Thyroid gland (tissue), 4 donors: ENCODE measurements around the gene KLF6. TPM values are rescaled to one million over a fixed set of nuclear protein-coding genes. Genes with fewer than 3 reads are reported as not detected.

Experiments
- DNase-seq, 2 donors: peaks; one replicate each; pipeline ENCODE4 v3.0.0-alpha.2; 2019
- H3K27ac ChIP-seq, 3 donors: fragments of 200-600 bp; sonication (generic); 1 replicate in 2 of 3; 2 replicates in 1 of 3; pipeline ENCODE4 v1.5.1; 2016 to 2019; ENCODE audit warnings: mild to moderate bottlenecking in 1 of 3, moderate library complexity in 1 of 3
- H3K27me3 ChIP-seq: fragments of 200-600 bp; sonication (generic); one replicate; pipeline ENCODE4 v1.5.1; 2019
- H3K36me3 ChIP-seq, 2 donors: fragments of 200-600 bp; sonication (generic); one replicate each; pipeline ENCODE4 v1.5.1; 2016 to 2019
- H3K4me1 ChIP-seq, 2 donors: fragments of 200-600 bp; sonication (generic); one replicate each; pipeline ENCODE4 v1.5.1; 2017 to 2019
- H3K4me3 ChIP-seq, 3 donors: fragments of 200-600 bp; sonication (generic); replicated peaks in 1 of 3; 1 replicate in 2 of 3; 2 replicates in 1 of 3; pipeline ENCODE4 v1.5.1; 2016; ENCODE audit warnings: mild to moderate bottlenecking in 1 of 3
- H3K9me3 ChIP-seq: fragments of 200-600 bp; sonication (generic); one replicate; pipeline ENCODE4 v1.5.1; 2017
- POLR2A ChIP-seq, 2 donors: fragments of 450-650 bp; IDR thresholded peaks; one replicate each; pipeline ENCODE4 v1.6.1; 2017; ENCODE audit warnings: antibody characterized with exemption in 2 of 2, mild to moderate bottlenecking in 2 of 2, moderate library complexity in 1 of 2
- WGBS, 2 donors: methylation state at CpG; one replicate each; pipeline ENCODE4 v1.1.5; 2017; 5-methylcytosine and 5-hydroxymethylcytosine counted together
- intact Hi-C: fragments of 100-400 bp; cut with DNase I; formaldehyde crosslinking; loops from one replicate; pipeline ENCODE4 v1.15.1; 2023
- total RNA-seq, 4 donors: library from RNA; depleted of rRNA; stranded (reverse); fragments of >200 nt; gene quantifications; one replicate each; pipeline ENCODE4 v1.2.3, GENCODE V29; 2016
- TF ChIP-seq, protein P1 (sequence below), 6 experiments: fragments of 200-600 bp in 3 of 6; fragments of 450-650 bp in 3 of 6; sonication (generic) in 3 of 6; IDR thresholded peaks; one replicate each; pipeline ENCODE4 v1.5.1; 2016 to 2019; ENCODE audit warnings: antibody characterized with exemption in 6 of 6, mild to moderate bottlenecking in 2 of 6, inconsistent platforms in 1 of 6, moderate library complexity in 1 of 6

KLF6 gene
- total RNA-seq, 4 donors from 2014 or later: 50.4 to 166 (median 103) TPM

DNA sequence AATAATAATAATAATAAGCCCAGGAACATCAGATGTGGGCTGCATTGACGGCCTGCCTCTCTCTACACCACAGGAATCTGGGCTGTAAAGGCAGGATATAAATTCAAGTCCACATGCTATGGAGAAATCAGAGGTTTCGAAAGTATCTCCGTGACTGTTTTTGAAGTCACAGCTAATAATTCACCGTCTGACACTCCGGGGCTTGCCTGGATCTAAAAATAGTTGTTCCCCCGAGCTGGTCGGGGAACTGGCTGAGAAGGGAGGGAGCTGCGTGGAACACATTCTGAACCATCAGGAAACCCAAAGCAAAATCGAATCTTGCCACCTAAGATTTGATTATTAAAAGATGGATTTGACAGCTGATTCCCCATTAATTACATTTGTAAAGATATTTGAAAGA is 35.4 kb downstream of the KLF6 start:
- peaks cover 8 to 10% of the 10 kb centered on the region in 2 donors for H3K4me1 ChIP-seq
- H3K27ac ChIP-seq: peak overlapping the region in 1 of 3 donors; percentile 55
- intact Hi-C loops: no loop called here
- WGBS, 2 donors: 53 to 58% methylated on average over 9 of the region's 9 CpGs
- no peak overlapping the region for H3K4me3 ChIP-seq
- H3K36me3 ChIP-seq: no peaks in the 10 kb centered on the region
- H3K9me3 ChIP-seq: no peaks in the 10 kb centered on the region
- TF ChIP-seq POLR2A (IDR thresholded peaks at IDR 0.05): no peak
- TF ChIP-seq, protein P1, sequence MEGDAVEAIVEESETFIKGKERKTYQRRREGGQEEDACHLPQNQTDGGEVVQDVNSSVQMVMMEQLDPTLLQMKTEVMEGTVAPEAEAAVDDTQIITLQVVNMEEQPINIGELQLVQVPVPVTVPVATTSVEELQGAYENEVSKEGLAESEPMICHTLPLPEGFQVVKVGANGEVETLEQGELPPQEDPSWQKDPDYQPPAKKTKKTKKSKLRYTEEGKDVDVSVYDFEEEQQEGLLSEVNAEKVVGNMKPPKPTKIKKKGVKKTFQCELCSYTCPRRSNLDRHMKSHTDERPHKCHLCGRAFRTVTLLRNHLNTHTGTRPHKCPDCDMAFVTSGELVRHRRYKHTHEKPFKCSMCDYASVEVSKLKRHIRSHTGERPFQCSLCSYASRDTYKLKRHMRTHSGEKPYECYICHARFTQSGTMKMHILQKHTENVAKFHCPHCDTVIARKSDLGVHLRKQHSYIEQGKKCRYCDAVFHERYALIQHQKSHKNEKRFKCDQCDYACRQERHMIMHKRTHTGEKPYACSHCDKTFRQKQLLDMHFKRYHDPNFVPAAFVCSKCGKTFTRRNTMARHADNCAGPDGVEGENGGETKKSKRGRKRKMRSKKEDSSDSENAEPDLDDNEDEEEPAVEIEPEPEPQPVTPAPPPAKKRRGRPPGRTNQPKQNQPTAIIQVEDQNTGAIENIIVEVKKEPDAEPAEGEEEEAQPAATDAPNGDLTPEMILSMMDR (IDR thresholded peaks at IDR 0.05): no peak
- H3K27me3 ChIP-seq: no peaks in the 10 kb centered on the region
- no peak for DNase-seq

DNA sequence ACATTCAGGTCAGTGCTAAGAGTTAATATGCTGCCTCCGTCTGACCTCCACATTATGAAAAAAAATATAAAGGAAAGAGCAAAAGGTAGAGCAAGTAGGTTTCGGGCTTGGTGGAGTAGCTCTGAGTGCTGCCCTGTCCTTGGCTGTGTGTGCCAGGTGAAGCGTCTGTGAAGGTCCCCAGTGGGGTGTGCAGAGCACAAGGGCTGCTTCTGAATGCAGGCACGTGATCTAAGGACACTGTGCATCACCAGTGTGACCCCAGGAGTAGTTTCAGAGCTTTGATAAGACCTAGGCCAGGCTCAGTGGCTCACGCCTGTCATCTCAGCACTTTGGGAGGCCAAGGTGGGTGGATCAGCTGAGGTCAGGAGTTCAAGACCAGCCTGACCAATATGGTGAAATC is 36.0 kb downstream of the KLF6 start:
- Histone ChIP-seq H3K9me3 (no peaks in the 10 kb centered on the region), H3K4me3 (no peak overlapping the region), H3K4me1 (peaks cover 8 to 10% of the 10 kb centered on the region in 2 donors), H3K27ac (peak overlapping the region in 1 of 3 donors; percentile 55), H3K36me3 (no peaks in the 10 kb centered on the region), H3K27me3 (no peaks in the 10 kb centered on the region)
- intact Hi-C loops: no loop called here
- TF ChIP-seq, protein P1 (IDR thresholded peaks at IDR 0.05): no peak
- TF ChIP-seq POLR2A (IDR thresholded peaks at IDR 0.05): no peak
- no peak for DNase-seq
- WGBS, 2 donors: 65 to 74% methylated on average over 5 of the region's 5 CpGs

DNA sequence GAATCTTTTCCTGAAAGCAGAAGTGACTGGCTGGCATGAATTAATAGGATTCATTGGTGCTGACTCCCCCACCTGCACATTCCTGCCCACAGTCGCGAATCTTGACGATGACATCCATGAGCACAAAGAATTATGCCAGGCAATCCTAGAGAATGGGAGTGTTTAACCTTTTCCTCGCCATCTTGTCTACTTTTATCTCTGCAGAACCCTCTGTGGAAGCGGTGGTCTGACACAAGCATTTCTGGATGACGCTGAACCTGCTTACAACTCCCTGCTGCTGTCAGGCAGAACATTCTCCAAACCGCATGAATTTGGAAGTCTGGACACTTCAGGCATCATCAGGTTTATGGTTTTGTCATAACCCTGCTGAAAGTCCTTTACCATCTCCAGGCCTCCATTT is 36.5 kb downstream of the KLF6 start:
- intact Hi-C loops: no loop called here
- H3K4me1 ChIP-seq: peaks cover 8 to 10% of the 10 kb centered on the region in 2 donors
- no peaks in the 10 kb centered on the region for H3K36me3 ChIP-seq
- H3K4me3 ChIP-seq: no peak overlapping the region
- no peaks in the 10 kb centered on the region for H3K9me3 ChIP-seq
- H3K27me3 ChIP-seq: no peaks in the 10 kb centered on the region
- WGBS, 2 donors: 60 to 80% methylated on average over 7 of the region's 7 CpGs
- peak overlapping the region in 1 of 3 donors; percentile 55 for H3K27ac ChIP-seq
- DNase-seq: no peak
- TF ChIP-seq, protein P1 (IDR thresholded peaks at IDR 0.05): no peak
- no peak for TF ChIP-seq POLR2A (IDR thresholded peaks at IDR 0.05)

DNA sequence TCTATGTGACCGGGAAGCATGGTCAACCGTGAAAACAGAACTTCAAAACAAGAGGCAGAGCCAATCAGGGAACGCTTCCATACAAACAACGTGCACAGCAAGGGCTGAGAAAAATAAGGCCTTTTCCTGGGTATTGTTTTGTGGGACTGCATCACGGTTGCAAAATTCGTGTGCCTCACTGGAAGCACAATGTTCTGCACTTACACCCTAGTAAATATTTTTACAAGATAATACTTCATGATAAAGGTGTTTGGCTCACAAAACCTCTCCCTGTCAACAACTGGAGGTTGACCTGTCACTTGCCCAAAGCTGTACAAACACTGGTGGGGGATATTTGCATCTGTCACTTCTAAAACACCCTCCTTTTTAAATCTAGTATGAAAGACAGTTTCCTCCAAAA is 37.0 kb downstream of the KLF6 start:
- H3K4me3 ChIP-seq: no peak overlapping the region
- intact Hi-C loops: no loop called here
- DNase-seq: no peak
- H3K4me1 ChIP-seq: peaks cover 8 to 10% of the 10 kb centered on the region in 2 donors
- no peaks in the 10 kb centered on the region for H3K9me3 ChIP-seq
- no peaks in the 10 kb centered on the region for H3K27me3 ChIP-seq
- peak overlapping the region in 2 of 3 donors; percentile 64 to 67 for H3K27ac ChIP-seq
- TF ChIP-seq POLR2A (IDR thresholded peaks at IDR 0.05): no peak
- TF ChIP-seq, protein P1 (IDR thresholded peaks at IDR 0.05): no peak
- no peaks in the 10 kb centered on the region for H3K36me3 ChIP-seq
- WGBS, 2 donors: 37 to 56% methylated on average over 6 of the region's 6 CpGs

DNA sequence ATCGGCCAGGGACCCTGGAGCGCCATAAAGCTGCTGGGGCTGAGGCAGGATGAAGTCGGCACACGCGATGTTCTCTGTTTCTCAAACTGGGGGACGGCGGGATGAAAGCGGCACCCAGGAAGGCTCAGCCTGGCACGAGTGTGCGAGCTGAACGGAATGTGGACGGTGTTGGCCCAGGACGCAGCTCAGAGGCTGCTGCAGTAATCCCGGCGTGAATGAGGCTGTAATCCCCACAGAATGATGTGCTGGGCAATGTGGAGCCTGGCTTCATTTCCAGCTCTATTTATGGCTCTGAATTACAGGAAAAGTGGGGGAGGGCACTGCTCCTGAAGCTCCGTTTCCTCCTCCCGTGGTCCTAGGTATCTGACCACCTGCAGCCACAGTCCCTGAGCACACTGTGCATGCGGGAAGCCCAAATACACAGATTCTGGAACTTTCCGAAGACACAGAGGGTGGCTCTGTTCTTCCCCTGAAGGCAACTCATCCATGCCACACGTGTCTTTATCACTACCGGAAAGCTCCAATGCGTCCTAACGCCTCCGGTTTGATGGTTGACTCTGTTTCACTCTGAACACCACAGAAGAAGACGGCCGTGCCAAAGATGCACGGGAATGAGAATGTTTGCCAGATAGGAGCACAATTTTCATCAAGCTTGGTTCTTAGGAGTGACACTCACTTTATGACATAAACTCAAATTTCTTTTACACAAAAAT is 37.6 kb downstream of the KLF6 start:
- Histone ChIP-seq H3K4me1 (peaks cover 8 to 10% of the 10 kb centered on the region in 2 donors), H3K27ac (peak overlapping the region; percentile 18 to 67 (median 64)), H3K9me3 (no peaks in the 10 kb centered on the region), H3K36me3 (no peaks in the 10 kb centered on the region), H3K4me3 (no peak overlapping the region), H3K27me3 (no peaks in the 10 kb centered on the region)
- no peak for TF ChIP-seq POLR2A (IDR thresholded peaks at IDR 0.05)
- TF ChIP-seq, protein P1 (IDR thresholded peaks at IDR 0.05): no peak
- intact Hi-C loops: no loop called here
- no peak for DNase-seq
- WGBS, 2 donors: 85 to 86% methylated on average over 27 of the region's 27 CpGs
